Esophagus muscularis mucosa (tissue), 4 donors: ENCODE data around the gene EPHB2.

ENCODE experiments used
- EP300 ChIP-seq: sonication (generic); formaldehyde crosslinking; IDR thresholded peaks from one replicate; pipeline ENCODE4 v1.6.1; 2017; ENCODE audit warnings: antibody characterized with exemption
- POLR2A ChIP-seq: fragments of 450-650 bp; IDR thresholded peaks from one replicate; pipeline ENCODE4 v1.6.1; 2017; ENCODE audit warnings: antibody characterized with exemption, moderate library complexity, mild to moderate bottlenecking, low read depth
- TF ChIP-seq, protein P1 (sequence below), 3 experiments: fragments of 200-600 bp in 2 of 3; fragments of 450-650 bp in 1 of 3; sonication (generic) in 2 of 3; IDR thresholded peaks; one replicate each; pipeline ENCODE4 v1.5.1; 2017 to 2019; ENCODE audit warnings: antibody characterized with exemption in 3 of 3, mild to moderate bottlenecking in 2 of 3, moderate library complexity in 1 of 3

DNA sequence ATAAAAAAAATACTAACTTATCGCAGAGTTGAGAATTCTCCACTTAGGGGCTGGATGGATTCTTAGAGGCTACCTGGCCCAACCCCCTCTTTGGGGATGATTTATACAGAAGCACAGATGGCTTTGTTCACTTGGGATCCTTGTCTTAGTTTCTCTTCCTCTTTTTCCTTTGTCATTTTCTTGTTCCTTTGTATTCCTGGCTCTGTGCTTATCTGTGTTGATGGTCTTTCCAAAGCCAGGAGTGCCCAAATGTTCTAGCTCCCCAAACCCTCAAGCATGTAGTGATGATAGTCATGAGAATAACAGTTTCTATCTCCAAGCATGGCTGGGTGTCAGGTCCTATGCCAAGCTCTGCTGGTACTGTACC, 27.4 kb downstream of the EPHB2 start:
- TF ChIP-seq, protein P1, sequence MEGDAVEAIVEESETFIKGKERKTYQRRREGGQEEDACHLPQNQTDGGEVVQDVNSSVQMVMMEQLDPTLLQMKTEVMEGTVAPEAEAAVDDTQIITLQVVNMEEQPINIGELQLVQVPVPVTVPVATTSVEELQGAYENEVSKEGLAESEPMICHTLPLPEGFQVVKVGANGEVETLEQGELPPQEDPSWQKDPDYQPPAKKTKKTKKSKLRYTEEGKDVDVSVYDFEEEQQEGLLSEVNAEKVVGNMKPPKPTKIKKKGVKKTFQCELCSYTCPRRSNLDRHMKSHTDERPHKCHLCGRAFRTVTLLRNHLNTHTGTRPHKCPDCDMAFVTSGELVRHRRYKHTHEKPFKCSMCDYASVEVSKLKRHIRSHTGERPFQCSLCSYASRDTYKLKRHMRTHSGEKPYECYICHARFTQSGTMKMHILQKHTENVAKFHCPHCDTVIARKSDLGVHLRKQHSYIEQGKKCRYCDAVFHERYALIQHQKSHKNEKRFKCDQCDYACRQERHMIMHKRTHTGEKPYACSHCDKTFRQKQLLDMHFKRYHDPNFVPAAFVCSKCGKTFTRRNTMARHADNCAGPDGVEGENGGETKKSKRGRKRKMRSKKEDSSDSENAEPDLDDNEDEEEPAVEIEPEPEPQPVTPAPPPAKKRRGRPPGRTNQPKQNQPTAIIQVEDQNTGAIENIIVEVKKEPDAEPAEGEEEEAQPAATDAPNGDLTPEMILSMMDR (IDR thresholded peaks at IDR 0.05), result no peak
- TF ChIP-seq POLR2A, result no peak
- TF ChIP-seq EP300, result no peak
